Naive B cell (primary cell): ENCODE data around the gene BORCS5. TPM values are rescaled to one million over a fixed set of nuclear protein-coding genes. Genes with fewer than 3 reads are reported as not detected.
A peak's percentile ranks its signal among the peaks of the same experiment; 100 is the strongest.
"Not testable (repeated sequence)": the region's sequence is repeated elsewhere in the genome, so short reads cannot be mapped to it uniquely, and the experiment has no call there.

Source experiments
- ATAC-seq, 2 donors: fragments of 150-1000 bp; cut with Tn5 transposase; 2 replicates each; pipeline ENCODE4 v1.10.0; 2021; ENCODE audit warnings: low read depth in 2 of 2, mild to moderate bottlenecking in 2 of 2, moderate library complexity in 2 of 2
- DNase-seq: peaks from one replicate; pipeline ENCODE4 v3.0.0; 2022
- H3K27ac Mint-ChIP-seq, 6 donors: one replicate each; pipeline ENCODE4 v1.8.0; 2020 to 2022; ENCODE audit warnings: mild to moderate bottlenecking in 6 of 6, mixed read lengths in 6 of 6, moderate library complexity in 5 of 6, inconsistent platforms in 2 of 6
- H3K27me3 Mint-ChIP-seq, 3 donors: one replicate each; pipeline ENCODE4 v1.8.0; 2021 to 2022; ENCODE audit warnings: mixed read lengths in 3 of 3, mild to moderate bottlenecking in 1 of 3
- H3K36me3 Mint-ChIP-seq, 2 donors: one replicate each; pipeline ENCODE4 v1.8.0; 2020 to 2022; ENCODE audit warnings: mixed read lengths in 2 of 2, inconsistent platforms in 1 of 2, mild to moderate bottlenecking in 1 of 2
- H3K4me1 Mint-ChIP-seq, 3 donors: one replicate each; pipeline ENCODE4 v1.8.0; 2020 to 2022; ENCODE audit warnings: mixed read lengths in 3 of 3, inconsistent platforms in 1 of 3, mild to moderate bottlenecking in 1 of 3, moderate library complexity in 1 of 3
- H3K4me3 Mint-ChIP-seq, 8 donors: one replicate each; pipeline ENCODE4 v1.8.0; 2020 to 2022; ENCODE audit warnings: mild to moderate bottlenecking in 8 of 8, mixed read lengths in 8 of 8, moderate library complexity in 8 of 8, inconsistent platforms in 2 of 8
- H3K9me3 Mint-ChIP-seq, 7 donors: one replicate each; pipeline ENCODE4 v1.8.0; 2020 to 2022; ENCODE audit warnings: mixed read lengths in 7 of 7, mild to moderate bottlenecking in 5 of 7, inconsistent platforms in 2 of 7, moderate library complexity in 1 of 7
- polyA plus RNA-seq, 6 donors: library from polyadenylated mRNA; unstranded; fragments of 300-500 nt; fragmentation: Illumina TruSeq; gene quantifications; one replicate each; pipeline ENCODE4 v1.2.3, GENCODE V29; 2021; ENCODE audit warnings: low read depth in 6 of 6

BORCS5 gene
- polyA plus RNA-seq, 6 donors from 2014 or later = 8.3 to 43.8 (median 14.4) TPM

DNA sequence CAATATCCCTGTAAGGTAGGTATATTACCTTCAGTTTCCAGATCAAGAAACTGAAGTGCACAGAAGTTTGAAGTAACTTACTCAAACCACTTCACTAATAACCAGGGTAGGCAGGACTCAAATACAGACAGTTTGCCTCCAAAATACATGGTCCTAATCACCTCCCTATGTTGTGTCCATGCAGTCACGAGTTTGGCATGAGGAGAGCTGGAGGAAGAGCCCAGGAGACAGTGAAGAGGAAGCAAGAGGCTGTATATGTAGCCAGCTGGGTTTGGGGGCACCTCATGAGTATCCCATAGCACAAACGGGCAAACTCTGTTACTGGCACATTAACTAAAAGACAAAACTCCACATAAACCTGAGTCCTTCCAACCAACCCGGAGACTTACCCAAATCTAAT, 126.6 kb downstream of the BORCS5 start:
- no peak overlapping the region for H3K4me3 Mint-ChIP-seq
- no peaks in the 10 kb centered on the region for H3K27me3 Mint-ChIP-seq
- H3K27ac Mint-ChIP-seq = peak overlapping the region in 1 of 6 donors; percentile 76
- H3K9me3 Mint-ChIP-seq = no peaks in the 10 kb centered on the region
- DNase-seq = no peak
- peaks cover 11% of the 10 kb centered on the region in 3 donors for H3K4me1 Mint-ChIP-seq
- no peak for ATAC-seq
- H3K36me3 Mint-ChIP-seq = peaks cover 0 to 10% of the 10 kb centered on the region in 2 donors

DNA sequence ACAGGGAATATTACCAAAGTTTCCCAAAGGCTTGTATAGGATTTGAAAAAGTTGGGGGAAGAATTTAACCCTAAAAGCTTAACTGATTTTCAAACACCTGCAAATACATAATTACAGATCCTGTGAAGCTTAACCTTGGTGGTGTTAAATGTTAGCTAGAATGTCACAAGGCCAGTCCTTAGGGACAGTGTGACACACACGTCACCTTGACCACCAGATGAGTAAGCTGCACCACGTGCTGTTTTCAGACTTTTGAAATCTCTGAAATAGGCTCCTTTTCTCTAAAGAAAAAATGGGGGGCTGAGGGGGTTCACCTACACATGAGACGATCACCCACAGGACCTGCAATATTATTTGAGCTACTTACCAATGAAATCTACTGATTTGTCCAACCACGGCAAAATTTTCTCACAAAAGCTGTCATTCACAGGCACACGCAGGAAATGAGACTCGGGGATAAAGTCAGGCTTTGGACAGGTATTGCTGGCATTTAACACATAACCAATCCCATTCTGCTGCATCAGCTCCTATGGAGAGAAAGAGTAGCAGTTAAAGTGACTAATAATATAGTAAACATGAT, 129.9 kb downstream of the BORCS5 start:
- DNase-seq (no peak), ATAC-seq (no peak)
- no peaks in the 10 kb centered on the region for H3K27me3 Mint-ChIP-seq
- H3K4me1 Mint-ChIP-seq = peaks cover 11% of the 10 kb centered on the region in 3 donors
- H3K27ac Mint-ChIP-seq = peak overlapping the region in 1 of 6 donors; percentile 27
- H3K4me3 Mint-ChIP-seq = no peak overlapping the region
- no peaks in the 10 kb centered on the region for H3K36me3 Mint-ChIP-seq
- H3K9me3 Mint-ChIP-seq = no peaks in the 10 kb centered on the region

DNA sequence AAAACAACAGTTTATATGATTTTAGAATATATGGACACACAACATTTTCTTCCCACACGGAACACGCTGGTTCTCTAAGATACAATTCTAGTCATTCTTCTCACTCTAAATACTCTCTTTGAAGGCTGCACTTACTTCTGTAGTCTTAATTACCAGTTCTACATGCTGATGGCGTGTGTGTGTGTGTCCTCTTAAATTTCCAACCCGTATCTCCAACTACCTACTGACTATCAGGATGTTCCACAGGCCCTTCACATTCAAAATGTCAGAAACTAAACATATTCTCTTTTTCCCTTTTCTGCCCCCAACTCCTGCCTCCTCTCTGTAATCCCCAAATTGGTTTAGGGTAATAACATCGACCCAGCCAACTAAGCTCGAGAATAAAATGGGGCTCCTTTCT, 130.6 kb downstream of the BORCS5 start:
- no peak for ATAC-seq
- no peak for DNase-seq
- no peaks in the 10 kb centered on the region for H3K36me3 Mint-ChIP-seq
- H3K9me3 Mint-ChIP-seq = no peaks in the 10 kb centered on the region
- no peaks in the 10 kb centered on the region for H3K27me3 Mint-ChIP-seq
- peak overlapping the region in 1 of 6 donors; percentile 40 for H3K27ac Mint-ChIP-seq
- no peak overlapping the region for H3K4me3 Mint-ChIP-seq
- H3K4me1 Mint-ChIP-seq = peaks cover 7 to 11% (median 8%) of the 10 kb centered on the region in 3 donors

DNA sequence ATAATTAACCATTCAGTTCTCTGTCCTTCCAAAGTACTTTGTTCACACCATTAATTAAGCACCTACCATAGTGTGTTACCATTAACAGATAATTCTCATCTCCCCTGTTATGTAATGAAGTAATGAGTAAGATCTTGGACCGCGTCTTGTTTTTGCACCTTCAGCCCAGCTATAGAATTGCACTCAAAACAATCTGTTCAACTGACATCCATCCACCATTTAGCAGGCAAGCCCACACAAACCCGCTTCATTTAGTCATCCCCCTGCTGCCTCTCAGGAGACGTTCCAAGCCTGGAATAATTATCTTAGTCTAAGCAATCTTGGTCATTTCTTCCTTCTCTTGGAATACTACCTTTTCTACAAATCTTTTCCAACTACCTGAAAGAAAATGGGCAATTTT, 131.4 kb downstream of the BORCS5 start:
- Mint-ChIP-seq H3K36me3 (no peaks in the 10 kb centered on the region), H3K4me3 (no peak overlapping the region), H3K27me3 (no peaks in the 10 kb centered on the region), H3K4me1 (peaks cover 2 to 4% (median 4%) of the 10 kb centered on the region in 3 donors), H3K27ac (peak overlapping the region in 1 of 6 donors; percentile 13), H3K9me3 (no peaks in the 10 kb centered on the region)
- ATAC-seq (no peak), DNase-seq (no peak)

DNA sequence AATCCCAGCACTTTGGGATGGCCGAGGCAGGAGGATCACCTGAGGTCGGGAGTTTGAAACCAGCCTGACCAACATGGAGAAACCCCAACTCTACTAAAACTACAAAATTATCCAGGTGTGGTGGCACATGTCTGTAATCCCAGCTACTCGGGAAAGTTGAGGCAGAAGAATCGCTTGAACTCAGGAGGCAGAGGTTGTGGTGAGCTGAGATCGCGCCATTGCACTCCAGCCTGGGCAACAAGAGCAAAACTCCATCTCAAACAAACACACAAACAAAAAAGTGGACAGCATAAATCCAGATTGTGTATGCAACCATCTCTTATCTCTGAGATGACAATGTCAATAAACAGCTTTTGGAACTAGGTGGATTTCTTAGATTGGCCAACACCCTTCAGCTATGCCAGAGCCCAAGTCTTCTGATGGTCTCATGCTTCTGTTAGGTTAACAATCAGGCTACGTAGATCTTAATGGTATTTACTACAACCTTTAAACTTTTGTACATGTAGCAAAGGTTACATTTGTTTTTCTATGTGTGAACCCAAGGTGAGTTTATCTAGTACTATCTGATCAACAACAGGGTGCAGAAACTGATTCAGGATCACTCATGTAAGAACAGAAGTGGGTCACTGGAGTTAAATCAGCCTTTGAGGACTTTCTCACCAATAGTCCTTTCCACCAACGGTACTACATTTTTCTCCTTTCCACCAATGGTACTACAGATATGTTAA, 132.1 kb downstream of the BORCS5 start:
- Mint-ChIP-seq H3K4me1 (no peaks in the 10 kb centered on the region), H3K4me3 (no peak overlapping the region), H3K27me3 (no peaks in the 10 kb centered on the region), H3K27ac (peak overlapping the region in 1 of 6 donors; percentile 13), H3K9me3 (no peaks in the 10 kb centered on the region), H3K36me3 (no peaks in the 10 kb centered on the region)
- ATAC-seq (no peak), DNase-seq (no peak)

DNA sequence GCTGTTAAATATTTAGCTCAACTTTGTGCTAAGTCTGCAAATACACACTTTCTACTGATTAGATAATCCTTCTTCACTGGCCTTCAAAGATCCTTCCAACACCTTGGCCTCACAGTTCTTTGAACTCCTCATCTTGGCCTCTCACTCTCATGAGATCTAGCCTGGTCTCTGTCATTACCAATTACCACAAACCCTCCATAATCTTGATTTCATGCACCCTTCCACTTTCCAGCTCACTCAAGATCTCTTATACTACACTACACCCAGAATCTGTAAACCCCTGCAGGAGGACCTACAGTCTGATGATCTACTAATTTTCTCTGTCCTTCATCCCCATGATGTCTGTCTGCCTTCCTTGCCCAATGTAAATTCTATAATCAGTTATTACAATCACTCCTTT, 134.7 kb downstream of the BORCS5 start:
- no peaks in the 10 kb centered on the region for H3K36me3 Mint-ChIP-seq
- no peak overlapping the region for H3K27ac Mint-ChIP-seq
- no peaks in the 10 kb centered on the region for H3K9me3 Mint-ChIP-seq
- H3K4me3 Mint-ChIP-seq = no peak overlapping the region
- H3K4me1 Mint-ChIP-seq = no peaks in the 10 kb centered on the region
- no peak for DNase-seq
- H3K27me3 Mint-ChIP-seq = no peaks in the 10 kb centered on the region
- ATAC-seq = no peak

DNA sequence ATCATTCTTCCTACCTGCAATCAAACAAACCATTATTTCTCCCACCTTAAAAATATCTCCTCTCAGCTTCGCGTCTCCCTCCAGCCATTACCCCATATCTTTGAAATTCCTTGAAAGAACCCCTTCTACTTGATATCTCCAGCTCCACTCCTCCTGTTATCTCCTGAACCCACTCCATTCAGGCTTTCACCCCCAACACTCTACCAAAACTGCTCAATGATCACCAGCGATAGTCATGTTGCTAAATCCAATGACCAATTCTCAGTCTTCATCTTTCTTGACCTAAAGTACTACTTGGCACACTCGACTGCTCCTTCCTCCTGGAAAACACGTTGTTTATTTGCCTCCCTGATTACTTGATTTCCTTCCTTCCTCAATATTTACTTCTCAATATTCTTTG, 135.7 kb downstream of the BORCS5 start:
- H3K27me3 Mint-ChIP-seq = no peaks in the 10 kb centered on the region
- no peak overlapping the region for H3K4me3 Mint-ChIP-seq
- no peak for DNase-seq
- H3K4me1 Mint-ChIP-seq = no peaks in the 10 kb centered on the region
- H3K36me3 Mint-ChIP-seq = no peaks in the 10 kb centered on the region
- no peak overlapping the region for H3K27ac Mint-ChIP-seq
- ATAC-seq = no peak
- H3K9me3 Mint-ChIP-seq = no peaks in the 10 kb centered on the region

DNA sequence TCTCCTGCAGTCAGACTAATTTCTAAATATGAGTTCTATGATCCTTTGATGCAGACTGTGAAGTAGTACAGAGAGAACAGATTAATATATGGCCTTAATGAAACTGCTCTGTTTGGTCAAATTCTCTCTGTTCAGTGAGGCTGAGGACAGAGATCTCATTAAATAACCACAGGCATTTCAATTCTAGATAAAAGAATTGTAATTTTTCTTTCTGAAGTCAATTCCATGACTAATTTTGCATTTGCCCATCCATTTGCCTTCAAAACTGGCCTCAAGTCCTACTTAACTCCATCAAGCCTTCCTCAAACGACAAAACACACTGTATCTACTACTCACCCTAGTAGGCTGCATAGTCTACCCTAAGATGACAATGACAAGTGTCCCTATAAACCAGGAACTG, 138.7 kb downstream of the BORCS5 start:
- ATAC-seq = no peak
- H3K9me3 Mint-ChIP-seq = no peaks in the 10 kb centered on the region
- H3K4me1 Mint-ChIP-seq = no peaks in the 10 kb centered on the region
- no peak for DNase-seq
- no peaks in the 10 kb centered on the region for H3K27me3 Mint-ChIP-seq
- no peak overlapping the region for H3K27ac Mint-ChIP-seq
- no peak overlapping the region for H3K4me3 Mint-ChIP-seq
- H3K36me3 Mint-ChIP-seq = no peaks in the 10 kb centered on the region

DNA sequence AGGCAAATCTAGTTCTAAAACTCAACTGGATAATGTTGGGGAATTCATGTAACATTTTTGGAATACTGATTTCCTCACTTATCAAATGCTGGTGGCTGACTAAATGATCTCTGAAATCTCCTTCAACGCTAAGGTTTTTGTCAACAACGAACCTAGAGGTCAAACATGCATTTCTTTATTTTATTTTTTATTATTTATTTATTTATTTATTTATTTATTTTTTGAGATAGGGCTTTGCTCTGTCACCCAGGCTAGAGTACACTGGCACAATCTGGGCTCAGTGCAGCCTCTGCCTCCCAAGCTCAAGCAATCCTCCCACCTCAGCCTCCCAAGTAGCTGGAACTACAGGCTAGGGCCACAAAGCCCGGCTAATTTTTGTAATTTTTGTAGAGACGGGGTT, 141.3 kb downstream of the BORCS5 start:
- Mint-ChIP-seq H3K9me3 (no peaks in the 10 kb centered on the region), H3K4me3 (no peak overlapping the region), H3K4me1 (no peaks in the 10 kb centered on the region), H3K27me3 (no peaks in the 10 kb centered on the region), H3K27ac (no peak overlapping the region), H3K36me3 (no peaks in the 10 kb centered on the region)
- no peak for ATAC-seq
- DNase-seq = no peak

DNA sequence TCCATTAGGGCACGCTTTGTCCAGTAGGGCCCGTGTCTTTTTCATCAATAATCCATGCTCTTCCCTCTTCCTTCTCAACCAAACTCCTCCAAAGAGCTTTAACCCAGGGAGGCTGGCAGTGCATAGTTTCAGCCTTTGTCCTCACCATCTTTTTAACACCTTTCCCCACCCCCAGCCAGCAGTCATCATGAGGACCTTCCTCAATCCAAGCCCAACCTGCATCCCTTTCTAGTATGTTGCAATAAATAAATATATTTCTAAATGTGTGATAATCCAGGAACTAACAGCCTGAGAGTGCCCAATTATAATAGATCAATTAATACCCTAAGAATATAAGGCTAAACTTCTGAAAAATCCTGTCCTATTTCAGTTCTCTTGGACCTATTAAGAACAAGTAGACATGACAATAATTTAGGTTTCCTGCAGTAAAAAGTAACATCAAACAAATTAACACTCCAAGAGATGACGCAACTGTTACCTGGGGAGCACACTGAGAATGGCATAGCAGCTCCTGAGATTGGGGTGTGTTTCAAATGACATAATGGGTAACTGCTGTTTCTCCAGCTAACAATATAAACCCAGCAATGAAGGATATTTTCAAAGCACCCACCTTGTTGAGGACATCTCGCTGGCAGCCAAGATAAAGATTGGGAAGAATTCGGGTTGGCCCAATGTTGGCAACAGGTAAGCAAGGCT, 143.2 kb downstream of the BORCS5 start:
- Mint-ChIP-seq H3K9me3 (no peaks in the 10 kb centered on the region), H3K4me3 (no peak overlapping the region), H3K36me3 (no peaks in the 10 kb centered on the region), H3K27me3 (no peaks in the 10 kb centered on the region), H3K4me1 (no peaks in the 10 kb centered on the region), H3K27ac (peak overlapping the region in 1 of 6 donors; percentile 2)
- no peak for DNase-seq
- no peak for ATAC-seq

DNA sequence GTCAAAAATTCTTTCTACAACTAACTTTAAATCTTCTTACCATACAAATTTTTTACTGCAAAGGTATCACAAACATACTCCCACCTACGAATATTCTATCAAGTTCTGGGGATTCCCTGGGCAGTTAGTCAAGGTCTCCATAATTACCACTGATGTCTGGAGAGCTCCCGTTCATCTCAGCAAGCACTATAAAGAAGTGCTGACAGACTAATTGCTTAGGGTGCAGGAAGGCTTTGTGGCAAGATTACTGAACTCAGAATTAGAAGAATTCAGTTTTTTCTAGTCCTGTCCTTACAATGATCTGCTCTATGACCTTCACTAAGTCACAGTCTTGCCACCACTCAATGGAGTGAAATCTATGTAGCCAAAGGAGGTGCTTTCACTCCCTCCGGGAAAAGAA, 144.2 kb downstream of the BORCS5 start:
- DNase-seq (no peak), ATAC-seq (no peak)
- H3K9me3 Mint-ChIP-seq = no peaks in the 10 kb centered on the region
- H3K27ac Mint-ChIP-seq = peak overlapping the region in 2 of 6 donors; percentile 25 to 33
- peaks cover 0 to 3% (median 0%) of the 10 kb centered on the region in 3 donors for H3K27me3 Mint-ChIP-seq
- H3K4me1 Mint-ChIP-seq = no peaks in the 10 kb centered on the region
- no peak overlapping the region for H3K4me3 Mint-ChIP-seq
- no peaks in the 10 kb centered on the region for H3K36me3 Mint-ChIP-seq

DNA sequence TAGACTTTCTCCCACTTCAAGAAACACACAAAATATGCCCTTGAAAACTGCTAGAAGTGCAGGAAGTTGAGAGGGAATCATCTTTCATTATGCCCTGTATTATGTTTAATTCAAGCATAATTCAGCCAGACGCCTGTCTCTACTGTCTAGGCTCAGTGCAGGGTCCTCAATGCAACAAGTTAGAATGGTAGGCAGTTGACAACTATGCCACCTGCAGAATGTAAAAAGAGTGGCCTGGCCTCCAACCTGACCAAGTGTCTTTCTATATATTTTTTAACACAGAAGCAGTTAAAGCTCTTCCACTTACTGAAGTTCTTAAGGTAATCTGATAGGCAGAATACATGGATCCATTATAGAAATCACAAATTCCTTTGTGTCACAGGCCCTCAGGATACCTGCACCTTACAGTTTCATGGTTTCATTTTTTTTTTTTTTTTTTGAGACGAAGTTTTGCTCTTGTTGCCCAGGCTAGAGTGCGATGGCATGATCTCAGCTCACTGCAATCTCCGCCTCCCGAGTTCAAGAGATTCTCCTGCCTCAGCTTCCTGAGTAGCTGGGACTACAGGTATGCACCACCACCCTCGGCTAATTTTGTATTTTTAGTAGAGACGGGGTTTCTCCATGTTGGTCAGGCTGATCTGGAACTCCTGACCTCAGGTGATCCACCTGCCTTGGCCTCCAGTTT, 145.4 kb downstream of the BORCS5 start:
- H3K27ac Mint-ChIP-seq, ATAC-seq, H3K4me3 Mint-ChIP-seq: not testable (repeated sequence)

DNA sequence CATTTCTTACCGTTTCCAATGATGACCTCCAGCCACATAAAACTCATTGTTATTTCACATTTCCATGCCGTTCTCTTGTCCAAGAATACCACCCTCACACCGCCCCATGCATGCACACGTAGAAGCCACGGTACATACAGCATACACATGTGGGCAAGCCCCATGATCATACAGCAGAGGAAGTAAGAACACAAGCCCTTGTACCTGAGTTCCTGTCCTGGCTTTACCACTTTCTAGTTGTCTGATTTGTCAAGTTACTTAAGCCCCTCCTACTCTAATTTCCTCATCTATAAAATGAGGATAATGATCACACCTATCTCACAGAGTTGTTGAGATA, 145.9 kb downstream of the BORCS5 start:
- H3K27me3 Mint-ChIP-seq = peaks cover 0 to 3% (median 0%) of the 10 kb centered on the region in 3 donors
- DNase-seq (no peak), ATAC-seq (no peak)
- H3K27ac Mint-ChIP-seq = no peak overlapping the region
- no peaks in the 10 kb centered on the region for H3K36me3 Mint-ChIP-seq
- no peak overlapping the region for H3K4me3 Mint-ChIP-seq
- H3K4me1 Mint-ChIP-seq = no peaks in the 10 kb centered on the region
- no peaks in the 10 kb centered on the region for H3K9me3 Mint-ChIP-seq

More for the DNA sequence above, 145.4 kb downstream of the BORCS5 start:
- not testable (repeated sequence) for DNase-seq, H3K9me3 Mint-ChIP-seq, H3K4me1 Mint-ChIP-seq, H3K27me3 Mint-ChIP-seq, H3K36me3 Mint-ChIP-seq
